OCI-LY3 (cell line): ENCODE results near the gene PER1.

Source experiments
- EZH2phosphoT487 ChIP-seq: fragments of 200-600 bp; shearing (Covaris generic); IDR thresholded peaks from 2 replicates; pipeline ENCODE4 v1.6.1; 2018; ENCODE audit warnings: antibody characterized with exemption, mixed run types, low read depth
- TF ChIP-seq, protein P1 (sequence below): fragments of 200-600, 300-600 bp; sonication (generic); IDR thresholded peaks from 2 replicates; pipeline ENCODE4 v1.5.1; 2014; ENCODE audit warnings: antibody characterized with exemption, low read length, low read depth

DNA sequence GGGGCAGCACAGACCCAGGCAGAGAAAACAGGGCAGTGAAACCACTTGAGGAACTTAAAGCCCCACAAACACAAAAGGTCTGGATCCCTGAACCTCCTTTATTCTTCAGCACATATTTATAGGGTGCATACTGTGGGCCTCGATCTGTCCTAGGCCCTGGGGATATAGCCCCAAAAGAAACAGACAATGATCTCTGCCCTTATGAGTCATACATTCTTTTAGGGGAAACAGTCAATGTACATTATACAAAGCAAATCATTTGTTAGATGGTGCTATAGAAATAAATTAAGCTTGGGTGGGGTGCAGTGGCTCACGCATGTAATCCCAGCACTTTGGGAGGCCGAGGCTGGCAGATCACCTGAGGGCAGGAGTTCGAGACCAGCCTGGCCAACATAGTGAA lies 18.3 kb downstream of the PER1 start:
- TF ChIP-seq, protein P1, sequence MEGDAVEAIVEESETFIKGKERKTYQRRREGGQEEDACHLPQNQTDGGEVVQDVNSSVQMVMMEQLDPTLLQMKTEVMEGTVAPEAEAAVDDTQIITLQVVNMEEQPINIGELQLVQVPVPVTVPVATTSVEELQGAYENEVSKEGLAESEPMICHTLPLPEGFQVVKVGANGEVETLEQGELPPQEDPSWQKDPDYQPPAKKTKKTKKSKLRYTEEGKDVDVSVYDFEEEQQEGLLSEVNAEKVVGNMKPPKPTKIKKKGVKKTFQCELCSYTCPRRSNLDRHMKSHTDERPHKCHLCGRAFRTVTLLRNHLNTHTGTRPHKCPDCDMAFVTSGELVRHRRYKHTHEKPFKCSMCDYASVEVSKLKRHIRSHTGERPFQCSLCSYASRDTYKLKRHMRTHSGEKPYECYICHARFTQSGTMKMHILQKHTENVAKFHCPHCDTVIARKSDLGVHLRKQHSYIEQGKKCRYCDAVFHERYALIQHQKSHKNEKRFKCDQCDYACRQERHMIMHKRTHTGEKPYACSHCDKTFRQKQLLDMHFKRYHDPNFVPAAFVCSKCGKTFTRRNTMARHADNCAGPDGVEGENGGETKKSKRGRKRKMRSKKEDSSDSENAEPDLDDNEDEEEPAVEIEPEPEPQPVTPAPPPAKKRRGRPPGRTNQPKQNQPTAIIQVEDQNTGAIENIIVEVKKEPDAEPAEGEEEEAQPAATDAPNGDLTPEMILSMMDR: no peak
- no peak for TF ChIP-seq EZH2phosphoT487
